HG03097 (cell line): Measurements from ENCODE around the gene OCRL.

Experiments
- ATAC-seq: cut with Tn5 transposase; IDR thresholded peaks from one replicate; pipeline ENCODE4 v1.9.1; 2021; ENCODE audit not compliant: unreplicated experiment, low FRiP score

OCRL gene

DNA sequence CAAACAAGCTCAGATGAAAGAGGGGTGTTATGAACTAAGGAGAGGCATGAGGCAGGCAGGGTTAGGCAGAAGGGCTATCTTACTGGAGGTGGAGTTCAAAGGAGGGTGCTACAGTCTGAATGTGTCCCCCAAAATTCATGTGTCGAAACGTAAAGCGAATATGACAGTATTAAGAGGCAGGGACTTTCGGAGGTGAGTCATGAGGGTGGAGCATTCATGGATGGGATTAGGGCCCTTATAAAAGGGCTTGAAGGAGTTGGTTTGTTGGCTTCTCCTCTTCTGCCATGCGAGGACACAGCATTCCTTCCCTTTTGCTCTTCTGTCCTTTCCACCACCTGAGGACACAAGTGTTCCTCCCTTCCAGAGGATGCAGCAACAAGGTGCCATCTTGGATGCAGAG is 91.8 kb downstream of the OCRL start:
- no peak for ATAC-seq

DNA sequence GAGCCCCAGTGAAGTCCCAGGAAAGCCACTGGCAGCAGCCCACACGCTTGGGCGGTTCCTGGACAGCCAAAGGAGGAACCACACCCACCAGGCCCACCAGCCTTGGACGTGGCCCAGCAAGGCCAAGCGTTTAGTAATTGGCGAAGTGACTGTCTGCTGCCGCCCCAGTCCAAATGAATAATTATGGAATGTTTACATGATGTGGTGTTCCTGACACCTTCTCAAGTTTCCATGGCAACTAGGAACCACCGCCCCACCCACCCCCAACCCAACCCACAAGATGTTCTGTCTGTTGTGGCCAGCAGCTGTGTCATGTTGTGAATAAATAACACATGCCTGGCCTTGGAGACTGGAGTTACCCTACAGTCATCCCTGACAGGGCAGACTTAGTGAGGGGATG is 92.4 kb downstream of the OCRL start:
- ATAC-seq, result no peak

DNA sequence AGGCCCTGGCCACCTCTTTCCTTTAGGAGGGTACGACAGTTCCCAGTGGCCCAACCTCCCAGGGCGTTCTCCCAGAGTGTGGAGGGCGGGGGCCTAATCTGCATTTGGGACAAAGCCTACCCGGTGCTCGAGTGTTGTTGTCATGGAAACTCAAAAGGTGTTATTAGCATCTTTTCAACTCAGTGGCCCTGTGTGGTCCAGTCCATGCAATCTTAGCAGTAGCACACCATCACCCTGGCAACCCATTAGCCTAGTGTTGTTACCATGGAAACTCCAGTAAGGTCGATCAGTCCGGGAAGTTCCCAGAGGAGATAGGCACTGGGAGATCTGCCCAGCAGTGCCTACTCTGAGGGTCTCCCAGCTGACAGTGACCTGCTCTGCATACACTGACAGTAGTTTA is 94.5 kb downstream of the OCRL start:
- no peak for ATAC-seq

DNA sequence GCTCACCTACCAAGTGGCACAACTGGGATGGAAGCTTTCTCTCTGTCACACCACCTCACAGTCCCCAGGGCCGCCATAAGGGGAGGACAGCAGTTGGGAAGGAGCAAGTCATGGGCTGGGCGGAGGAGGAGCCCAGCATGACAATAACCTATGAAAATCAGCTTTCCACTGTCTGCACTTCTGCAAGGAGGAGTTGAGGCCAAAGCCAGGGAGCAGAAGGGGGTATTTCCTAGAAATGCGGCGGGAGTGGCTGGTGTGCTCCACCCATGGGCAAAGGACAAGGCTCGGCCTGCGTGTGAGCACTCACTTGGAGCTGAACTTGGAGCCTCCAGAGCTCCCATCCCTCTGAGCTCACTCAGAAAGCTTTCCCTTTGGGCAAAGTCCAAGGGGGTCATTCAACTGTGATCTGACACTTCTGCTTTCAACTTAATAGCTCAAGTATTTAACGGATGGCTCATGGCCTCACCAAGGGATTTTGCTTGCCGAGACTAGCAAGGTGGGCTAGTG is 96.2 kb downstream of the OCRL start:
- ATAC-seq, result no peak

DNA sequence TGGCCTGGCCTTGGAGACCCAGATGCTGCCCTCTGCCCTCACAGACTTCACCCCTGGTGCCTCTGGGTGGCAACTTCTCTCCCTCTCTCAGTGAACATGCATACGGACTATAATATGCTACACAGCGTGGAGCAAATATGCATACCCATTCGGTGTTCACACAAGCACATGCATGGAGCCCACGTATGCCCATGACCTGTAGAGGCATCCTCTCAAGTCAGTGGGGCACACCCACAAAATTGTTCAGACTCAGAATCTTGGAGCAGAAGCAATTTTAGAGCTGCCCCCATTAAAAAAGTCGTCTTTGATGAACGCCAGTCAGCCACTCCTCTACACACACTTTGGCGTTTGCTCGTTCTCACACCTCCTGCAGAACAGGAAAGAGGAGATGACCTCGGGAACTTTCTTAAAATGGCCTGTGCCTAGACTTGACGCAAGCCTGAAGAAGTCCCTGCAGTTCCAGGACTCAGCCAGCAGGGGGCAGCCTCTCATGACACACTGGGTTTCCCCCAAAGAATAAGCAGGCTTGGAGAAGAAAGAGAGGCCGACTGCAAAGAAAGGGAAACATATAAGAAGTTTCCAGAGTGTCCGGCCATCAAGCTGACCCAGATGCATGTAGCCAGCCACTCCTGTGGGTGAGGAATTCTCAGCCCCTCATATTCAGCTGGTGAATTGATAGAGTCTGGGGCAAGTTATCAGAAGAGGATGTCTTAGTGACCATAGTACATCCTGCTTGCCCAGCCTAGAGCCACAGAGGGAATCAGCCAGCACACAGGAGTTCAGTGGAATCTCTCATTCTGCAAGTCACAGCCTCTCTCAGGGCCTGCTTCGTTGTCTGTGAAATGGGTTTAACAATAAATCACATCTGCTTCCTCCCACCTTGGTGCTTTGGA is 97.4 kb downstream of the OCRL start:
- ATAC-seq, result no peak

DNA sequence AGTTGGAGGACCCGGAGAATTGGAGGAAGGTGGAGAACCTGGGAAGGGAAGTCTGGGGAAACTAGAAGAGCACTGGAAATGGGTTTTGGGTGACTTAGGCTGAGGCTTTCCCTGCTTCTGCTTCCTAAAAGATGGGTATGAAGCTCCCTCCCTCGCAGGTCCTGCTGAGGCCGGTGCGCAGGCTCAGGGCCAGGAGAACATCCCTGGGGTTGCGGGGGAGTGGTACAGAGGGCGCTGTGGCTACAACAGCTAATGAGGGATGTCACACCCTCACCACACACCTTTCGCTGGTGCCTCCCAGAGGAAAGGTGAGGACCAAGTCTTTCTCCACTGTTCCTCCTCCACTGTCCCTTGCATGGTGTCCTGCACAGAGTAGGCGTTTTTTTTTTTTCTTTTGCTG is 98.9 kb downstream of the OCRL start:
- ATAC-seq, result no peak

DNA sequence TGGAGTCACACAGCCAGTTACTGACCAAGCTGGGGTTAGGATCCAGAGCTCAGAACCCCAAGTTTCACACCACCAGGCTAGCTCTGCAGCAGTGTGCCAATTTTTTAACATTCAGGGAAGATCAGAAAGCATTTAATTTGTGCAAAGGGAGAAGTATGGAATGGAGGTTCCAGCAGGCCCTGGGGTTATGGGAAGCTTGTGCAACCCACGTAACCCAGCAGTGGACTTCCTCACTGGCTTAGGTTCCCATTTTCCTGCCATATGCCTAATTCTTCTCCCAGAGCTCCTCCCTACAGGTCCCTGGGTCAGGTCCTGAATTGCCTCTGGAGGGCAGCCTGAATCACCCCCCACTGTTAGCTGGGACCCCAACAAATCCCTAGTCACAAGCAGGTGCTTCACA is 100.7 kb downstream of the OCRL start:
- no peak for ATAC-seq

DNA sequence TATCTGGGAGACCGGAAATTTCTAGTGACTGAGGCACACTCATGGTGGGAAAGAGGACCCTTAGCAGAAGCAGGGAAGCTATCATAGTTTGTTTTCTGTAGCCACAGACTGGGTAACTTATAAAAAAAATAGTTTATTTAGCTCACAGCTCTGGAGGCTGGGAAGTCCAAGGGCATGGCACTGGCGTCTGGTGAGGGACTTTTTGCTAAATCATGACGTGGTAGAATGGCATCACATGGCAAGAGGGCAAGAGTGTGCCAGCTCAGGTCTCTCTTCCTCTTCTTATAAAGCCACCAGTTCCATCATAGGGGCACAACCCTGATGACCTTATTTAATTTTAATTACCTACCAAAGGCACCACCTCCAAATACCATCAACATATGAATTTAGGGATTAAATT is 101.4 kb downstream of the OCRL start:
- no peak for ATAC-seq

DNA sequence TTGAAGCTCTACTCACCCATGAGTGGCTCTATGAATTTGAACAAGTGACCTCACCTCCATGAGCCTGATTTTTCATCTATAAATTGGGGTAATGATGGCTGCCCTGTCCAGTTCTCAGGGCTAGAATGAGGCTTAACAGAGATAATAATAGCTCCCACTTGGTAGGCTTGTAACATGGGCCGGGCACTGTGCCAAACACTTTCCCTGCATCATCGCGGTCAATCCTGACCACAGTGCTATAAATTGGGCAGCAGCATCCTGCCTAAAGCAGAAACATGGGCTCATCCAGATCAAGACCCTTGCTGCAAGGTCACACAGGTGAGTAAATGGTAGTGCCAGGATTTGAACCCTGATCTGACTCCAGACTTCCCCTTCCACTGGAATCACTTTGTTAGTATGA is 101.9 kb downstream of the OCRL start:
- ATAC-seq, result no peak
